MCF 10A (cell line): Measurements from ENCODE around the gene PIK3CB. TPM values are rescaled to one million over a fixed set of nuclear protein-coding genes. Genes with fewer than 3 reads are reported as not detected.

Source experiments
- BruUV-seq: library from RNA; stranded (reverse); fragments of 400-500 nt; replicated peaks from 2 replicates; lab custom pipeline; 2021; lab: Mats Ljungman, UMichigan
- CTCF ChIA-PET: fragments of 300-600 bp; sonication (Branson Sonifier 250); formaldehyde crosslinking; extraction: SDS; loops from one replicate; lab custom pipeline; 2021; ENCODE audit warnings: antibody characterized with exemption, inconsistent platforms; lab: Yijun Ruan, JAX
- POLR2A ChIA-PET: fragments of 300-600, 350-650 bp; sonication (Branson Sonifier 250); formaldehyde crosslinking; extraction: SDS; loops from one replicate; lab custom pipeline; 2020; ENCODE audit warnings: antibody characterized with exemption, inconsistent platforms; lab: Yijun Ruan, JAX
- DNase-seq: peaks from one replicate; pipeline ENCODE4 v3.0.0-alpha.2; 2018; ENCODE audit not compliant: unreplicated experiment
- H3K27ac Mint-ChIP-seq: one replicate; pipeline ENCODE4 v1.8.0; 2022; ENCODE audit warnings: mild to moderate bottlenecking, low read depth, mixed read lengths; ENCODE audit not compliant: unreplicated experiment
- H3K27me3 Mint-ChIP-seq: one replicate; pipeline ENCODE4 v1.8.0; 2022; ENCODE audit warnings: mixed read lengths; ENCODE audit not compliant: insufficient read depth, unreplicated experiment
- H3K36me3 Mint-ChIP-seq: one replicate; pipeline ENCODE4 v1.8.0; 2022; ENCODE audit warnings: mild to moderate bottlenecking, moderate library complexity, mixed read lengths; ENCODE audit not compliant: insufficient read depth, unreplicated experiment
- H3K4me1 Mint-ChIP-seq: one replicate; pipeline ENCODE4 v1.8.0; 2022; ENCODE audit warnings: mixed read lengths; ENCODE audit not compliant: insufficient read depth, unreplicated experiment
- H3K4me3 Mint-ChIP-seq: one replicate; pipeline ENCODE4 v1.8.0; 2022; ENCODE audit warnings: mild to moderate bottlenecking, moderate library complexity, mixed read lengths; ENCODE audit not compliant: unreplicated experiment
- H3K9me3 Mint-ChIP-seq: one replicate; pipeline ENCODE4 v1.8.0; 2022; ENCODE audit warnings: mixed read lengths; ENCODE audit not compliant: unreplicated experiment
- CTCF ChIP-seq: fragments of 200-600 bp; IDR thresholded peaks from one replicate; pipeline ENCODE4 v1.8.0; 2022; ENCODE audit warnings: antibody characterized with exemption, mild to moderate bottlenecking; ENCODE audit not compliant: unreplicated experiment
- intact Hi-C: fragments of 100-400 bp; cut with micrococcal nuclease; formaldehyde crosslinking; loops from 2 replicates; pipeline ENCODE4 v1.14.1; 2022
- total RNA-seq: library from RNA; stranded (reverse); gene quantifications from 2 replicates; pipeline ENCODE4 v1.2.3, GENCODE V29; 2022

The PIK3CB gene
- total RNA-seq, 1 experiment from 2014 or later: 21.1 TPM

- no peaks in the 10 kb centered on the region for H3K36me3 Mint-ChIP-seq
- peaks cover 12% of the 10 kb centered on the region for H3K4me1 Mint-ChIP-seq
- no peaks in the 10 kb centered on the region for H3K9me3 Mint-ChIP-seq
- DNase-seq: no peak
- H3K27me3 Mint-ChIP-seq: no peaks in the 10 kb centered on the region
- no peak overlapping the region for H3K27ac Mint-ChIP-seq
- ChIA-PET CTCF (interaction anchor here (0.6 to 1.4 kb wide), 3 partner anchors 15 to 97 kb away, joined by 3 read pairs; no protein-coding TSS in a partner anchor), POLR2A (interaction anchor here (0.9 kb wide), 1 partner anchor 16 kb away, joined by 4 read pairs; the partner anchor contains the start of gene PIK3CB)
- TF ChIP-seq CTCF: no peak
- no peak overlapping the region for H3K4me3 Mint-ChIP-seq
- intact Hi-C loops: no loop called here
- BruUV-seq: no TSS peak
Measured at GRCh38 chr3:138818185-138818860, 16.4 kb downstream of the PIK3CB start.

GRCh38 chr3:138817695-138818094, 17.0 kb downstream of the PIK3CB start:
- no TSS peak for BruUV-seq
- Mint-ChIP-seq H3K9me3 (no peaks in the 10 kb centered on the region), H3K4me3 (no peak overlapping the region), H3K36me3 (no peaks in the 10 kb centered on the region), H3K27ac (no peak overlapping the region), H3K4me1 (peaks cover 12% of the 10 kb centered on the region), H3K27me3 (no peaks in the 10 kb centered on the region)
- intact Hi-C loops: no loop called here
- no peak for TF ChIP-seq CTCF
- CTCF ChIA-PET: interaction anchor here (0.6 to 1.4 kb wide), 3 partner anchors 14 to 98 kb away, joined by 3 read pairs; no protein-coding TSS in a partner anchor
- DNase-seq: no peak
- POLR2A ChIA-PET: interaction anchor here (0.9 kb wide), 1 partner anchor 17 kb away, joined by 4 read pairs; the partner anchor contains the start of gene PIK3CB

GRCh38 chr3:138812806-138813205, 21.9 kb downstream of the PIK3CB start:
- POLR2A ChIA-PET: no interaction called here
- no peak overlapping the region for H3K27ac Mint-ChIP-seq
- H3K9me3 Mint-ChIP-seq: no peaks in the 10 kb centered on the region
- no TSS peak for BruUV-seq
- peaks cover 4% of the 10 kb centered on the region for H3K4me1 Mint-ChIP-seq
- H3K36me3 Mint-ChIP-seq: peaks cover 4% of the 10 kb centered on the region
- intact Hi-C loops: no loop called here
- TF ChIP-seq CTCF: no peak
- no peak for DNase-seq
- no peak overlapping the region for H3K4me3 Mint-ChIP-seq
- no peaks in the 10 kb centered on the region for H3K27me3 Mint-ChIP-seq
- CTCF ChIA-PET: interaction anchor here (1.2 to 2.0 kb wide), 2 partner anchors 13 to 103 kb away, joined by 3 to 9 read pairs; no protein-coding TSS in a partner anchor

- peaks cover 4% of the 10 kb centered on the region for H3K4me1 Mint-ChIP-seq
- H3K36me3 Mint-ChIP-seq: peaks cover 21% of the 10 kb centered on the region
- intact Hi-C loops: no loop called here
- ChIA-PET CTCF (interaction anchor here (0.8 to 1.0 kb wide), 3 partner anchors 12 to 106 kb away, joined by 3 to 9 read pairs (median 7); no protein-coding TSS in a partner anchor), POLR2A (interaction anchor here (0.7 kb wide), 2 partner anchors 35 to 501 kb away, joined by 3 to 4 read pairs; no protein-coding TSS in a partner anchor)
- no peaks in the 10 kb centered on the region for H3K27me3 Mint-ChIP-seq
- H3K9me3 Mint-ChIP-seq: no peaks in the 10 kb centered on the region
- TF ChIP-seq CTCF: no peak
- no TSS peak for BruUV-seq
- no peak overlapping the region for H3K4me3 Mint-ChIP-seq
- no peak overlapping the region for H3K27ac Mint-ChIP-seq
- DNase-seq: no peak
Measured at GRCh38 chr3:138809500-138810256, 25.1 kb downstream of the PIK3CB start.
